GM21786 (cell line): ENCODE results near the gene XPNPEP2.

Source experiments
- ATAC-seq: cut with Tn5 transposase; IDR thresholded peaks from one replicate; pipeline ENCODE4 v1.9.1; 2021; ENCODE audit not compliant: unreplicated experiment

Gene XPNPEP2

GRCh38 chrX:129748305-129748704 lies 9.5 kb downstream of the XPNPEP2 start:
- no peak for ATAC-seq

GRCh38 chrX:129749069-129749468 lies 10.3 kb downstream of the XPNPEP2 start:
- no peak for ATAC-seq

- no peak for ATAC-seq
Measured at GRCh38 chrX:129750971-129751370, 12.2 kb downstream of the XPNPEP2 start.

- ATAC-seq: no peak
Measured at GRCh38 chrX:129754056-129755024, 15.6 kb downstream of the XPNPEP2 start.

GRCh38 chrX:129755779-129756650 lies 17.2 kb downstream of the XPNPEP2 start:
- ATAC-seq: peak; percentile 40

- no peak for ATAC-seq
Measured at GRCh38 chrX:129759576-129760061, 20.8 kb downstream of the XPNPEP2 start.

- no peak for ATAC-seq
Measured at GRCh38 chrX:129760155-129760554, 21.4 kb downstream of the XPNPEP2 start.

GRCh38 chrX:129760981-129761380 lies 22.2 kb downstream of the XPNPEP2 start:
- ATAC-seq: no peak

GRCh38 chrX:129761596-129761995 lies 22.8 kb downstream of the XPNPEP2 start:
- no peak for ATAC-seq

GRCh38 chrX:129762448-129762847 lies 23.7 kb downstream of the XPNPEP2 start:
- no peak for ATAC-seq

- ATAC-seq: no peak
Measured at GRCh38 chrX:129763666-129764065, 24.9 kb downstream of the XPNPEP2 start.

GRCh38 chrX:129768186-129768585 lies 29.4 kb downstream of the XPNPEP2 start:
- no peak for ATAC-seq

GRCh38 chrX:129768586-129769466 lies 30.0 kb downstream of the XPNPEP2 start:
- ATAC-seq: no peak

- ATAC-seq: peak; percentile 27
Measured at GRCh38 chrX:129769467-129770154, 30.8 kb downstream of the XPNPEP2 start.

- ATAC-seq: no peak
Measured at GRCh38 chrX:129771266-129771995, 32.7 kb downstream of the XPNPEP2 start.

GRCh38 chrX:129772796-129773431 lies 34.1 kb downstream of the XPNPEP2 start:
- peak; percentile 64 for ATAC-seq

- no peak for ATAC-seq
Measured at GRCh38 chrX:129773649-129774458, 35.1 kb downstream of the XPNPEP2 start.
